ENCODE data around the gene GRK5.

GRK5 gene

GRCh38 chr10:119483839-119484238 lies 276.5 kb downstream of the GRK5 start:
- no peak for DNase-seq (ENCODE audit: insufficient read length)
- FAIRE-seq: no peak
- TF ChIP-seq TAF1 (IDR thresholded peaks at IDR 0.05; ENCODE audit: borderline replicate concordance, low read depth, low read length) (no peak), POLR2A (IDR thresholded peaks at IDR 0.05; ENCODE audit: low read depth, low read length) (no peak), POLR2AphosphoS5 (IDR thresholded peaks at IDR 0.05; ENCODE audit: low read depth, low read length) (no peak)

- DNase-seq (ENCODE audit: insufficient read length): no peak
These were observed 281.3 kb downstream of the GRK5 start for GRCh38 chr10:119488675-119489074.

GRCh38 chr10:119489991-119490326 lies 282.6 kb downstream of the GRK5 start:
- FAIRE-seq: no peak
- no peak for DNase-seq (ENCODE audit: insufficient read length)
- TF ChIP-seq POLR2A (IDR thresholded peaks at IDR 0.05; ENCODE audit: low read depth, low read length) (no peak), TAF1 (IDR thresholded peaks at IDR 0.05; ENCODE audit: borderline replicate concordance, low read depth, low read length) (no peak), POLR2AphosphoS5 (IDR thresholded peaks at IDR 0.05; ENCODE audit: low read depth, low read length) (no peak)

More at GRCh38 chr10:119488675-119489074, 281.3 kb downstream of the GRK5 start:
- TF ChIP-seq POLR2AphosphoS5 (IDR thresholded peaks at IDR 0.05; ENCODE audit: low read depth, low read length): no peak
- no peak for TF ChIP-seq TAF1 (IDR thresholded peaks at IDR 0.05; ENCODE audit: borderline replicate concordance, low read depth, low read length)
- no peak for TF ChIP-seq POLR2A (IDR thresholded peaks at IDR 0.05; ENCODE audit: low read depth, low read length)
- no peak for FAIRE-seq

DNA sequence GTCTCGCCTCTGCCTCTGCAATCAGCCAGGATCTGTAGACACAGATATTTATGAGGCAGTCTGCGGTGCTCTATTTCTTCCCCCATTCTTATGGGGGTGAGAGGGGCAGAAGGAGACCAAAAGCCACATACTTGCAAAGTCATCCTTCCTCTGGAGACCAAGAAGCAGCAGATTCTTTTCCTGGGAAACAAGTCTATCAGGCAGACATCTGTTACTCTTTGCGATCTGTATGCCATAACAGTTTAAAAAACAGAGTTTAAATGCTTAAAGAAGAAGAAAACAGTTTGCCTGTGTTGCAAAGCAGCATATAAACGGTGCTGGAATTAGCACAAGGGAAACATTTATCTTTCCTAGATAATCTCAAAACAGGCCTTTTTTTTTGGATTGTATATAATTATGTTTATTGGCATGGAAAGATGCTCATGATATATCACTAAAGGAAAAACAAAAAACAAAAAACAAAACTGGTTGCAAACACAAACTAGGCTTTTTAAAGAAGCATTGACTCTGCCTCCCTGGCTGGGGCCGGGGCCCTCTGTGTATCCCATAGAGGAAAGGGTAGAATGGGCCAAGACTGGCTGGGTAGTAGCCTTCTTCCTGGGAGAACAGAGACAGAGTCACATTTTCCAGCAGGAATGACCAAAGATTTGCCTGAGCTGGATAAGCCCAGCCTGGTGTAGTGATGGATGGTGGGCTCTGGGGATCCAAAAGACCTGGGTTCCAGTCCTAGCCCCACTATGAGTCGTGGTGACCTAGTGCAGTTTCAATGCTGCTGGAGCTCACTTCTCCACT lies 284.8 kb downstream of the GRK5 start:
- DNase-seq (ENCODE audit: insufficient read length): no peak
- no peak for TF ChIP-seq POLR2A (IDR thresholded peaks at IDR 0.05; ENCODE audit: low read depth, low read length)
- TF ChIP-seq POLR2AphosphoS5 (IDR thresholded peaks at IDR 0.05; ENCODE audit: low read depth, low read length): no peak
- no peak for TF ChIP-seq TAF1 (IDR thresholded peaks at IDR 0.05; ENCODE audit: borderline replicate concordance, low read depth, low read length)
- no peak for FAIRE-seq

- no peak for DNase-seq (ENCODE audit: insufficient read length)
- FAIRE-seq: no peak
- TF ChIP-seq POLR2A (IDR thresholded peaks at IDR 0.05; ENCODE audit: low read depth, low read length): no peak
- TF ChIP-seq TAF1 (IDR thresholded peaks at IDR 0.05; ENCODE audit: borderline replicate concordance, low read depth, low read length): no peak
- no peak for TF ChIP-seq POLR2AphosphoS5 (IDR thresholded peaks at IDR 0.05; ENCODE audit: low read depth, low read length)
These were observed 285.8 kb downstream of the GRK5 start for GRCh38 chr10:119493155-119493554.

- FAIRE-seq (no peak), DNase-seq (ENCODE audit: insufficient read length) (no peak)
- no peak for TF ChIP-seq TAF1 (IDR thresholded peaks at IDR 0.05; ENCODE audit: borderline replicate concordance, low read depth, low read length)
- no peak for TF ChIP-seq POLR2AphosphoS5 (IDR thresholded peaks at IDR 0.05; ENCODE audit: low read depth, low read length)
- TF ChIP-seq POLR2A (IDR thresholded peaks at IDR 0.05; ENCODE audit: low read depth, low read length): no peak
These were observed 287.1 kb downstream of the GRK5 start for GRCh38 chr10:119494236-119495020.

DNA sequence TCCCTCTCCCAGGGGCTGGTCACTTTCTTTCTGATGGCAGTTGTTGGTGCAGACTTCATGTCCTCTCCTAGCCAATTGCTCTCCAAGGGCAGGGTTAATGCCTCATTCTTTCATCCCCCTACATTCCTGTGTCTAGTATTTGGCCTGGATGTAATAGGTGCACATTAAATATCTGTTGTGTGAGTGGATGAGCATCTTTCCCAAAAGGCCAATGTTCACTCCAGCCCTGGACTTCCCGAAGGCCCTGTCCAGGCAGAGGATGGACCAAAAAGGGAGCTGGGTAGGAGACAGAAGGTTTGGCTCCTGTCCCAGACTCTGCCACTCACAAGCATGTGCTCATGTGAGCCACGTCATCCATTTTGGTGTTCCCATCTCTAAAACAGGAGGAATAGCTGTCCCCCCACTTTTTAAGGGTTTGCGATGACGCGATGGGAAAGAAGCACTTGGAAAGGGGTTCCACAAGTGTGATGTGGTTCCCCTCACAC lies 287.7 kb downstream of the GRK5 start:
- TF ChIP-seq TAF1 (IDR thresholded peaks at IDR 0.05; ENCODE audit: borderline replicate concordance, low read depth, low read length) (no peak), POLR2A (IDR thresholded peaks at IDR 0.05; ENCODE audit: low read depth, low read length) (no peak), POLR2AphosphoS5 (IDR thresholded peaks at IDR 0.05; ENCODE audit: low read depth, low read length) (no peak)
- FAIRE-seq: no peak
- DNase-seq (ENCODE audit: insufficient read length): no peak

DNA sequence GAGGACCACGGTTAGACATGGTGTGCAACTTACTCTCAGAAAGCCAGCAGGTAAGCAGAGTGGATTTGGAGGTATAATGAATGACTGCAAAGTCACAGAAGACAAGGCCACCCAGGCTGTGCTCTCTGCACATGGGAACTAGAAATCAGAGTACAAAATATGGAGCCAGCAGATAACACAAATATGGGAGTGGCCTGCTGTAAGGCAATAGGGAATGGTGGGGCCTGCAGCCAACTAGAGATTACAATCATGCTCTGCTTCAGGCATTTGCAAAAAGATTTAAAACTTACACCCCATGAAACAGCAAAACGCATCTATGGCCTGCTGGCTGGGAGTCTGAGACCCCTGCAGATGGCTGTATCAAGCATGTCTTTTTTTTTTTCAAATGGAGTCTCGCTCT lies 288.2 kb downstream of the GRK5 start:
- FAIRE-seq (no peak), DNase-seq (ENCODE audit: insufficient read length) (no peak)
- TF ChIP-seq POLR2A (IDR thresholded peaks at IDR 0.05; ENCODE audit: low read depth, low read length) (no peak), POLR2AphosphoS5 (IDR thresholded peaks at IDR 0.05; ENCODE audit: low read depth, low read length) (no peak), TAF1 (IDR thresholded peaks at IDR 0.05; ENCODE audit: borderline replicate concordance, low read depth, low read length) (no peak)

GRCh38 chr10:119496273-119496672 lies 288.9 kb downstream of the GRK5 start:
- DNase-seq (ENCODE audit: insufficient read length) (no peak), FAIRE-seq (peak; percentile 58)
- 0 out of 2 replicates have a peak, but pooled peaks have one; percentile 22 for TF ChIP-seq POLR2AphosphoS5 (IDR thresholded peaks at IDR 0.05; ENCODE audit: low read depth, low read length)
- TF ChIP-seq POLR2A (IDR thresholded peaks at IDR 0.05; ENCODE audit: low read depth, low read length): no peak

DNA sequence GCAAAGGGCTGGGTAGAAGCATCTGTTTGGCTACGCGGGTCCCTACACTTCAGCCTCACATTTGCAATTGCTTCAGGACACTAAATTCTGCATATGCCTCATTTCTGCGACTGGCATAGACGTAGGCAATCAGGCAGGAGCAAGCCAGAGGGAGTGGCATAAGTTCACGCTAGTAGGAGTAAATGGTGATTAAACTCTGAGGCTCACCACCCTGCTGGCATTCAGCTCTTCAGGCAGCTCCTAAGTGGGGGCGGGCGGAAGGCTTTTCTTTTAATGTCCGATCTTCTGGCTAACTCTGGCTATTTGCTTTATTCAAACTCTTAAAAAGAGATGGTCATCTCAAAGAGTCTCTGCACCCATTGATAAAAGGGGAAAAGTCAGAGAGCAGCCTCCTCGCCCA lies 289.9 kb downstream of the GRK5 start:
- no peak for DNase-seq (ENCODE audit: insufficient read length)
- TF ChIP-seq TAF1 (IDR thresholded peaks at IDR 0.05; ENCODE audit: borderline replicate concordance, low read depth, low read length): no peak
- TF ChIP-seq POLR2AphosphoS5 (IDR thresholded peaks at IDR 0.05; ENCODE audit: low read depth, low read length): no peak
- no peak for TF ChIP-seq POLR2A (IDR thresholded peaks at IDR 0.05; ENCODE audit: low read depth, low read length)
- FAIRE-seq: no peak

GRCh38 chr10:119498889-119499676 lies 291.7 kb downstream of the GRK5 start:
- DNase-seq (ENCODE audit: insufficient read length) (no peak), FAIRE-seq (peak; percentile 9)
- TF ChIP-seq TAF1 (IDR thresholded peaks at IDR 0.05; ENCODE audit: borderline replicate concordance, low read depth, low read length) (no peak), POLR2AphosphoS5 (IDR thresholded peaks at IDR 0.05; ENCODE audit: low read depth, low read length) (no peak), POLR2A (IDR thresholded peaks at IDR 0.05; ENCODE audit: low read depth, low read length) (no peak)

Measured in GM12892 (cell line).